ENCODE results near the gene BMERB1. TPM values are rescaled to one million over a fixed set of nuclear protein-coding genes. Genes with fewer than 3 reads are reported as not detected.

Gene BMERB1
- total RNA-seq, 1 experiment from 2014 or later = 3.8 TPM

- H3K27me3 ChIP-seq (ENCODE audit: low read length) = no peaks in the 10 kb centered on the region
- H3K9ac ChIP-seq (ENCODE audit: low read length) = no peak overlapping the region
- CTCF ChIA-PET = no interaction called here
- H2AFZ ChIP-seq (ENCODE audit: low read length) = no peak overlapping the region
- H3K4me2 ChIP-seq (ENCODE audit: low read length) = no peak overlapping the region
- no peak overlapping the region for H3K4me3 ChIP-seq (ENCODE audit: low read length)
- H3K9me3 ChIP-seq (ENCODE audit: low read length) = no peaks in the 10 kb centered on the region
- TF ChIP-seq CTCF (conservative IDR thresholded peaks at IDR 0.05; ENCODE audit: low read depth, low read length) (no peak), EZH2phosphoT487 (IDR thresholded peaks at IDR 0.05; ENCODE audit: borderline replicate concordance, low read length) (no peak), EZH2 (IDR thresholded peaks at IDR 0.05; ENCODE audit: low read length, unreplicated experiment) (no peak)
- H3F3A ChIP-seq (ENCODE audit: low read length, unreplicated experiment) = no peaks in the 10 kb centered on the region
- no peak overlapping the region for H3K27ac ChIP-seq (ENCODE audit: low read length)
- no peaks in the 10 kb centered on the region for H4K20me1 ChIP-seq (ENCODE audit: low read length)
- H3K9me2 ChIP-seq (replicated peaks; ENCODE audit: low read length) = no peaks in the 10 kb centered on the region
- H3K79me2 ChIP-seq (ENCODE audit: low read length) = no peaks in the 10 kb centered on the region
- intact Hi-C loops (cut with micrococcal nuclease) = no loop called here
- H3K4me1 ChIP-seq (ENCODE audit: insufficient read depth, low read length) = no peaks in the 10 kb centered on the region
- DNase-seq = no peak
- H3K36me3 ChIP-seq (ENCODE audit: low read depth, low read length) = peaks cover 7% of the 10 kb centered on the region
- no peak for ATAC-seq
- BruUV-seq (replicated peaks) = no TSS peak
- POLR2A ChIA-PET (ENCODE audit: unreplicated experiment) = no interaction called here
Measured at GRCh38 chr16:15602285-15603044, 168.1 kb downstream of the BMERB1 start.

GRCh38 chr16:15604460-15605440 is 170.4 kb downstream of the BMERB1 start:
- Histone ChIP-seq H3K27me3 (ENCODE audit: low read length) (no peaks in the 10 kb centered on the region), H3K9me3 (ENCODE audit: low read length) (no peaks in the 10 kb centered on the region), H3K36me3 (ENCODE audit: low read depth, low read length) (peaks cover 15% of the 10 kb centered on the region), H3K4me2 (ENCODE audit: low read length) (no peak overlapping the region), H3K9ac (ENCODE audit: low read length) (no peak overlapping the region), H3K27ac (ENCODE audit: low read length) (no peak overlapping the region), H4K20me1 (ENCODE audit: low read length) (no peaks in the 10 kb centered on the region), H3K79me2 (ENCODE audit: low read length) (no peaks in the 10 kb centered on the region), H3K9me2 (replicated peaks; ENCODE audit: low read length) (no peaks in the 10 kb centered on the region), H3K4me3 (ENCODE audit: low read length) (no peak overlapping the region), H3F3A (ENCODE audit: low read length, unreplicated experiment) (no peaks in the 10 kb centered on the region), H2AFZ (ENCODE audit: low read length) (no peak overlapping the region), H3K4me1 (ENCODE audit: insufficient read depth, low read length) (no peaks in the 10 kb centered on the region)
- CTCF ChIA-PET = no interaction called here
- POLR2A ChIA-PET (ENCODE audit: unreplicated experiment) = no interaction called here
- ATAC-seq (no peak), DNase-seq (no peak)
- TF ChIP-seq EZH2 (IDR thresholded peaks at IDR 0.05; ENCODE audit: low read length, unreplicated experiment) = no peak
- BruUV-seq (replicated peaks) = no TSS peak
- intact Hi-C loops (cut with micrococcal nuclease) = no loop called here

GRCh38 chr16:15605839-15606517 is 171.6 kb downstream of the BMERB1 start:
- H3K27me3 ChIP-seq (ENCODE audit: low read length) = no peaks in the 10 kb centered on the region
- H3K4me2 ChIP-seq (ENCODE audit: low read length) = no peak overlapping the region
- intact Hi-C loops (cut with micrococcal nuclease) = no loop called here
- TF ChIP-seq EZH2 (IDR thresholded peaks at IDR 0.05; ENCODE audit: low read length, unreplicated experiment) = no peak
- no peak for TF ChIP-seq EZH2phosphoT487 (IDR thresholded peaks at IDR 0.05; ENCODE audit: borderline replicate concordance, low read length)
- TF ChIP-seq CTCF (conservative IDR thresholded peaks at IDR 0.05; ENCODE audit: low read depth, low read length) = no peak
- H3K4me1 ChIP-seq (ENCODE audit: insufficient read depth, low read length) = peaks cover 7% of the 10 kb centered on the region; the same call in 1 of the 2 replicates
- CTCF ChIA-PET = no interaction called here
- no peak overlapping the region for H3K27ac ChIP-seq (ENCODE audit: low read length)
- H3K9me3 ChIP-seq (ENCODE audit: low read length) = no peaks in the 10 kb centered on the region
- H3K9me2 ChIP-seq (replicated peaks; ENCODE audit: low read length) = no peaks in the 10 kb centered on the region
- POLR2A ChIA-PET (ENCODE audit: unreplicated experiment) = no interaction called here
- H3K79me2 ChIP-seq (ENCODE audit: low read length) = no peaks in the 10 kb centered on the region
- H3K9ac ChIP-seq (ENCODE audit: low read length) = no peak overlapping the region
- H2AFZ ChIP-seq (ENCODE audit: low read length) = no peak overlapping the region
- no TSS peak for BruUV-seq (replicated peaks)
- ATAC-seq (no peak), DNase-seq (no peak)
- H4K20me1 ChIP-seq (ENCODE audit: low read length) = no peaks in the 10 kb centered on the region
- no peaks in the 10 kb centered on the region for H3F3A ChIP-seq (ENCODE audit: low read length, unreplicated experiment)
- no peak overlapping the region for H3K4me3 ChIP-seq (ENCODE audit: low read length)
- H3K36me3 ChIP-seq (ENCODE audit: low read depth, low read length) = peaks cover 15% of the 10 kb centered on the region
